Urothelium cell line (cell line): ENCODE measurements around the gene CLDN8.

Experiments used
- DNase-seq: peaks from one replicate; pipeline ENCODE4 v3.0.0; 2011; ENCODE audit warnings: low spot score, mixed read lengths
- FAIRE-seq: peaks from 2 replicates; lab custom pipeline; 2011; peaks lifted over from hg19 to GRCh38; lab: Jason Lieb, UNC

The CLDN8 gene

DNA sequence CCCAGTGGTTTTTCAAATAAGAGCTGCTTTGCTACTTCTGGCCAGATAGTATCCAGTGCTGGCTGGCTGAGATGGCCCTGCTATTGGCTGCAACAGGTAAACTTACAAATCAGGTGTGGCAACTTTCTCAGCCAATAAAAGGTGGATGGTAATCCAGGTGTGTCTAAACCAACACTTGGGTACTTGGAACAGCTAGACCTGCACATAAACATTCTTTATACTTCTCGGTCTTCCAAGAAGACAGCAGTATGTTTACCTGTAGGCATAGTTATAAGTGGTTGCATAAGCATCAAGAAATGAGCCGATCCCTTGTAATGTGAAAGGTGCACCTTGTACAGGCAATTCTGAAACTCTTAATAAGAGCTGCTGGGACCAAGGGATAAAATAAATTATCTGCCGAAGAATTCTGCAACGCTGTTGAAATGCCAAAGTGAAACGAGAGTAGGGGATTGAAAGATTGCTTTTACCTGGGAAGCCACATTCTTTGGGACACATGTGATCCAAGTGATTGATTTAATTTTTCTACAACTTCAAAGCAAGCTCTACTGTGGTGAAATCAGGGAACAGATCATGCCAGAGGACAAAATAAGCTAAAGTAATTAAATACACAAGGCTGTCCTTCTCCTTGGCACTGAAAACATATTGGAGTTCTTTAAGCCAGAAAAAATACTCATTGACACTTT lies at the start of gene CLDN8:
Gene CLDN8, minus strand, starts transcription at position 57 of the 683 bp plus-strand sequence. CDS start 172 bp downstream, outside the sequence.
- FAIRE-seq (no peak), DNase-seq (no peak)

GRCh38 chr21:30257773-30258172 lies 41.9 kb upstream of the CLDN8 start:
- DNase-seq (peak; percentile 44), FAIRE-seq (peak; percentile 83)

DNA sequence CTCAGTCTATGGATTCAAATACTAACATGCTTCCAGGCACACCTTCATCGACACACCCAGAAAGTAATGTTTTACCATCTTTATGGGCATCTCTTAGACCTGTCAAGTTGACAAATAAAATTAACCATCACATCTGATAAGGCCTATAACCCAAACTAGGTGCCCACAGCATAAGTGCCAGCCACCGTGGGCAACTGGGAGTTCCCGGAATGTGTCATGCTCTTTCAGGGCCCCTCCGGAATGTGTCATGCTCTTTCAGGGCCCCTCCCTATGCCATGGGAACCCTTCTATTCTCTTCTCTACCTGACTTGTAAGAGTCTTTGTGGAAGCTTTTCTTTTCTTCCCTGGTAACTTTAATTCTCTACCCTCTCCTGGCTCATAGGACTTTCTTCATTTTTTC lies 40.2 kb upstream of the CLDN8 start:
- DNase-seq (no peak), FAIRE-seq (no peak)

- no peak for DNase-seq
- FAIRE-seq = no peak
These were observed 39.8 kb upstream of the CLDN8 start for GRCh38 chr21:30255679-30256078.

DNA sequence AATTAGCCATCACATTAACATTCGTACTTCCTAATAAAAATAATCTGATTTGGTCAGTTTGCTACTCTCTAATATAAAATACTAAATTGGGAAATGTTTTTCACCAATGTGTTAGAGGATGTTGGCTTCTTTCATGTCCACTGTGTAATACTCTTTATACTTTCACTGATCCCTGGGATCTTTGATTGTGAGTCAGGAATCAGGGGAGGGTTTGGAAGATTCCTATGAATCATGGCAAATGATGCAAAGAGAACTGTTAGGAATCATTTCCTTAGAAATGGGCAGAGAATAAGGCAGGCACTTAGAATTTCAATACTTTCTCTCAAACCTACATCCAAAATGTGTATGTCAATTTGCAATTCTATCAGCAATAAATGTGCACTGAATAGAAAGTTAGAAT lies 35.9 kb upstream of the CLDN8 start:
- FAIRE-seq = no peak
- DNase-seq = no peak

GRCh38 chr21:30249936-30250335 lies 34.0 kb upstream of the CLDN8 start:
- peak; percentile 30 for FAIRE-seq
- no peak for DNase-seq

- no peak for FAIRE-seq
- DNase-seq = no peak
These were observed 32.9 kb upstream of the CLDN8 start for GRCh38 chr21:30248844-30249243.

DNA sequence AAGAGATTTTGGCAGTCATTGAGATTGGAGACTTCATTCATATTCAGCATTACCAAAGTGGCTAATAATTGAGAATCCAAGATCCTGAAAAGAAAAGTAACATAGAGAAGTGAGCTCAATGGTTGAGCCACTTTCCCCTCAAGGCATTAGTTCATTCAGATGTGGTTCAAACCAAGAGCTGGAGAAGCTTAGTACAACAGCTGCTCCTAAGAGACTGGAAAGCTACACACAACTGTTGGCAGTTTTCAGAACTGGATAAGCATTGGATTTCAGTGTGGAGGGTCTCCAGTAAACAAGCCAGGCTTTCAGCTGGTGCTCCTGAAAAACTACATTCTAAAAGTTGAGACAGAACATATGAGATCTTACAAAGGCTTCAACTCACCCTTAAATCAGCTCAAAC lies 29.2 kb upstream of the CLDN8 start:
- no peak for FAIRE-seq
- DNase-seq = no peak

DNA sequence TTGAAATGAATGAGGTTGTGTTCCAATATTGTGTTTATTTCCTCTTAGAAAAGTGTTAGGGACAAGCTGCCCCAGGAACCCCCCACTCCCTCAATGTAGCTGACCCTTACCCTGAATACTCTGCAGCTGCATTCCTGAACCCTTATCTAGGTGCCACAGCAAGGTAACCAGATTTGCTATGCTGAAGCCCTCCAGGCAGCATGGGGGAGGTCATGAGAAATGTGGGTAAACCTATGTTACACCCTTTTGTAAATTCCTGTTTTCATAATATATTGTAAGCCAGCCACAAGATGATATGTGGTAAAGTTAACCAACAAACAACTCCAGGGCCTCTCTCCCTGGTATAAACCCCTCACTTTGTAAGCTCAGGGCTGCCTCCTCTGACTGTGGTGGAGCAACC lies 27.8 kb upstream of the CLDN8 start:
- no peak for FAIRE-seq

DNA sequence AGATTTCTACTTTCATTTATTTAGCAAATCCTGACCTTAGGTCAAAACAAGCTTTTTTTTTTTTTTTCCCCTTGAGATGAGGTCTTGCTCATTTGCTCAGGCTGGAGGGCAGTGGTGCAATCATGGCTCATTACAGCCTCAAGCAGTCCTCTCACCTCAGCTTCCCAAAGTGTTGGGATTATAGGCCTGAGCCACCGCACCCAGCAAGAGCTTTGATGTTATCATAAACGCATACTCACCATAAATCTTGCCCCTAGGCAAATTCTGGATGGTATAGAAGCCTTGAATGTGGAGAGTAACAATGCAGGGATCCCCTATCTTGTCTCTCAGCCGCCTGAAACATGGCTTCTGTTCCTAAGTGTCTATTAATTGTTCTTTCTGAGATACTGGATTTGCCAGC lies 24.8 kb upstream of the CLDN8 start:
- DNase-seq = no peak
- no peak for FAIRE-seq

More for the DNA sequence above, 27.8 kb upstream of the CLDN8 start:
- DNase-seq = no peak

- no peak for FAIRE-seq
These were observed 22.3 kb upstream of the CLDN8 start for GRCh38 chr21:30238168-30238567.

GRCh38 chr21:30234643-30235042 lies 18.7 kb upstream of the CLDN8 start:
- FAIRE-seq (no peak), DNase-seq (no peak)

More at GRCh38 chr21:30238168-30238567, 22.3 kb upstream of the CLDN8 start:
- no peak for DNase-seq

DNA sequence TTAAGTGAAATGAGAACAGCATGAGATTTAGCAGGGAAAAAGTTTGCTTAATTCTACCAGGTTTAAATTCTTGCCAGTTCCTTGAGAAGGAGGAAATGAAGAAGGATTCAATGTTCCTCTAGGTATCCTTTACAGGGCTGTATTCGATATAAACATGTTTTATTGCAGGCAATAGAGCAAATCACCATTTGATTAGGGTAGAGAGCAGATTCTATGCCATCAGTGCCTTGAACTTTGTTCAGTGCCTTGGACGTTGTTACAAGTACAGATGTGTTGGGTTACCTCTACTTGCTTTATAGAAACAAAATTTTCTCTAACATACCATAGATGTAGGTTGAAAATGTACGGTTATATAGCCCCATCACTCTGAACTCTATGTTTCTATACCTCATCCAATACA lies 18.2 kb upstream of the CLDN8 start:
- DNase-seq = no peak
- no peak for FAIRE-seq

DNA sequence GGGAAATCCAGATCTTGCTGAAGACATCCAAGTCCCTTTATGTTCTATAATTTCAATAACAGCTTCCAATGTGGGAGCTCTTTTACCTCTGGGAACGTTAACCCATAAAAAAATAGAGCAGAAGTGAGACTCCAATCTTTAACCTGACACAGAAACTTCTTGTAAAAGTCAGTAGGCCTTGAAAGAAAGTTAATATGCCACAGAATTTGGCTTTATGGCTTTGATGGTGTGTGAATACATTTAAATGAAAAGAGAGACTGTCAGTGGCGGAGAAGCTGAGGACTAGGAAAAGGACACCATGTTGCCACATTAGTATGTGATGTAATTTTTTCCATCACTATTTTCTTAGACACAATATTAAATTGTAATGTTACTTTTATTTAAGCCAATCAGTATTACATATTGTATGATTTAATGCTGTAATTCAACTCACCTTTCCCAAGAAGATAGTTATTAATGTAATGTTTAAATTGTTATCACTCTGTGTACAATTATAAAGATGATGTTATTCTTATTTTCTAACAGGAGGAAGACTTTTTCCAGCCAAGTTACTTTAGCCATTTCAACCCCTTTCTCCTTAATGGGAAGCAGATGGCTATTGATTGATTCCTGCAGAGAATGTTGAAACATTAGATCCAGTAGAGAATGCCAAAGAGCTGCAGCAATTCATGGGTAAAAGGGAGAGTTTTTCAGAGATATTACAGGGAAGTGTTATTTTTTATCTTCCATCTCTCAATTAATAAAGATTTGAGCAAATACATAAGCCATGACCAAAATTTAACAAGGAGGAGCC lies 17.5 kb upstream of the CLDN8 start:
- DNase-seq = no peak
- FAIRE-seq = no peak

DNA sequence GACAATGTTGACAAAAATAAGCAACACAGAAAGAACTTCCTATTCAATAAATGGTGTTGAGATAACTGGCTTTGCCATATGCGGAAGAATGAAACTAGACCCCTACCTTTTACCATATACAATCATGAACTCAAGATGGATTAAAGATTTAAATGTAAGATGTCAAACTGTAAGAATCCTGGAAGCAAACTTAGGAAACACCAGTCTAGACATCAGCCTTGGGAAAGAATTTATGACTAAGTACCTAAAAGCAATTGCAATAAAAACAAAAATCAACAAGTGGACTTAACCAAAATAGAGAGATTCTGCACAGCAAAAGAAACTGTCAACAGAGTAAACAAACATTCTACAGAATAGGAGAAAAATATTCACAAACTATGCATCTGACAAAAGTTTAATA lies 16.1 kb upstream of the CLDN8 start:
- FAIRE-seq = no peak
- DNase-seq = no peak

- peak; percentile 76 for DNase-seq
- FAIRE-seq = peak; percentile 85
These were observed 11.9 kb upstream of the CLDN8 start for GRCh38 chr21:30227633-30228404.

DNA sequence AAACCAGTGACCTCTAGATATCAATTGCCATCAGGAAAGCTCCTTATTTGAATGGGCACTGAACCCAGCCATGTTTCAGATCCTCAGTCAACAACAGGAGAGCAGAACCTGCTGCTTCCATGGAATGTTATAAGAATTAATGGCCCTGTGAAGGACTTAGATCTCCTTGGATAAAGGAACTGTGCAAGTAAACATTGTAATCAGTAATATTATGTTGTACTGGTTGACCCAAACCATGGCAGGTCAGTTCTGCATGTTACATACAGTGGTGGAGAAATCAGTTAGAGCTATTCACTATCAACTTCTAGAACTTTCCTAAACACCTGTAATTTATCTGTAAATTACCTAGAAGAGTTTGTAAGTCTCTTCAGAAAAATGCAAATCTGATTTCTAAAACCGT lies 11.2 kb upstream of the CLDN8 start:
- DNase-seq (no peak), FAIRE-seq (no peak)

GRCh38 chr21:30223596-30223995 lies 7.7 kb upstream of the CLDN8 start:
- FAIRE-seq (no peak), DNase-seq (no peak)

- DNase-seq (no peak), FAIRE-seq (no peak)
These were observed 6.8 kb upstream of the CLDN8 start for GRCh38 chr21:30222724-30223123.

- FAIRE-seq = no peak
These were observed 4.8 kb downstream of the CLDN8 start for GRCh38 chr21:30211071-30211470.

GRCh38 chr21:30209601-30210000 lies 6.3 kb downstream of the CLDN8 start:
- DNase-seq = no peak
- no peak for FAIRE-seq

More at GRCh38 chr21:30211071-30211470, 4.8 kb downstream of the CLDN8 start:
- no peak for DNase-seq

DNA sequence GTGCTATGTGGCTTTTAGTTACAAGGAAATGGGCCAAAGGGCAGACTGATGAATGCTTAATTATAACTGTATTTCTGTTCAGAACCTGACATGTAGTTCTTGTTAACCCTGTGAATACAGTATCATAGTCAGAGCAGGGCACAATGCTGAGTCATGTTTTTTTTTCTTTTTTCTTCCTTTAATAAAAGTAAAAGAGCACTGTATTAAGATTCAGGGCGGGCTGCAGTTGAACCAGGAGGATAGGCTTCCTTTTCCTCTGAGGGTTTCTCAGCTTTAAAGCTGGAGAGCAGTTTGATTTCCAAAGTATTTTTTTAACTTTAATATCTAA lies 8.7 kb downstream of the CLDN8 start:
- no peak for FAIRE-seq

More for the DNA sequence above, 8.7 kb downstream of the CLDN8 start:
- peak; percentile 20 for DNase-seq
